LNCaP clone FGC (cell line): ENCODE data around the gene COTL1.

Source experiments
- DNase-seq: peaks from one replicate; pipeline ENCODE4 v3.0.0-alpha.2; 2011; ENCODE audit warnings: low read depth
- H3K4me3 ChIP-seq: 2 replicates; pipeline ENCODE4 v1.5.1; 2011; ENCODE audit warnings: mild to moderate bottlenecking, low read depth, low read length, control low read depth
- TF ChIP-seq, protein P1 (sequence below): IDR thresholded peaks from 2 replicates; pipeline ENCODE4 v1.5.1; 2012; ENCODE audit warnings: mild to moderate bottlenecking; ENCODE audit not compliant: control insufficient read depth, insufficient read depth; ENCODE audit errors: extremely low read depth

Gene COTL1

DNA sequence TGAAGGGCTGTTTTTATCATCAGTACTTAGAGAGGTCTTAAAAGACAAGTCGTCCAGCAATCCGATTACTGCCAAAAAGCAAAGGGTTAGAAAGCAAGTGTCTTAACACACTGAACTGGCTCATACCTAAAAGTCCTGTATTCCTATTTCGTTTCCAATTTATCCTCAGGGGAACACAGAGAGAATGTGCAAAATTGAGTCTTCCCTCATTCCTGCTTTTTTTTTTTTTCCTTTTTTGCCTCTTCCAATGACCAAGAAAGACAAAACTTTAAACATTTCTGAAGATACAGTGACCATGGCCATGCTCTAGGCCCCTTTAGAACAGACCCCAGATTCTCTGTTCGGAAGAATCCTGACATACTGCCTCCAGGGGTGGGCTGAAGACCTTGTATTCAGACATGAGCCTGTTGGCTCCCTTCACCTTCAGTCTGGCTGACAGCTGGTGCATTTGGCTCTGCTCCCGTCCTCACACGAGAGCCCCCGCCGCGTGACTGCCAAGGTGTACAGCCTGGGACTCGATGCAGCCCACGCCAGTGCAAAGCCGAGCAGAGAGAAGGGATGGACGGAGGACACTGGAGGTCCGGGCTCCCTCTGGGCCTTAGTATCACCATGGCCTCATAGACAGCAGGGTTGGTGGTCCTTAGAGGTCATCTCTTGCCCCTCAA is 47.0 kb downstream of the COTL1 start:
- TF ChIP-seq, protein P1, sequence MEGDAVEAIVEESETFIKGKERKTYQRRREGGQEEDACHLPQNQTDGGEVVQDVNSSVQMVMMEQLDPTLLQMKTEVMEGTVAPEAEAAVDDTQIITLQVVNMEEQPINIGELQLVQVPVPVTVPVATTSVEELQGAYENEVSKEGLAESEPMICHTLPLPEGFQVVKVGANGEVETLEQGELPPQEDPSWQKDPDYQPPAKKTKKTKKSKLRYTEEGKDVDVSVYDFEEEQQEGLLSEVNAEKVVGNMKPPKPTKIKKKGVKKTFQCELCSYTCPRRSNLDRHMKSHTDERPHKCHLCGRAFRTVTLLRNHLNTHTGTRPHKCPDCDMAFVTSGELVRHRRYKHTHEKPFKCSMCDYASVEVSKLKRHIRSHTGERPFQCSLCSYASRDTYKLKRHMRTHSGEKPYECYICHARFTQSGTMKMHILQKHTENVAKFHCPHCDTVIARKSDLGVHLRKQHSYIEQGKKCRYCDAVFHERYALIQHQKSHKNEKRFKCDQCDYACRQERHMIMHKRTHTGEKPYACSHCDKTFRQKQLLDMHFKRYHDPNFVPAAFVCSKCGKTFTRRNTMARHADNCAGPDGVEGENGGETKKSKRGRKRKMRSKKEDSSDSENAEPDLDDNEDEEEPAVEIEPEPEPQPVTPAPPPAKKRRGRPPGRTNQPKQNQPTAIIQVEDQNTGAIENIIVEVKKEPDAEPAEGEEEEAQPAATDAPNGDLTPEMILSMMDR = no peak
- no peak overlapping the region for H3K4me3 ChIP-seq
- no peak for DNase-seq

DNA sequence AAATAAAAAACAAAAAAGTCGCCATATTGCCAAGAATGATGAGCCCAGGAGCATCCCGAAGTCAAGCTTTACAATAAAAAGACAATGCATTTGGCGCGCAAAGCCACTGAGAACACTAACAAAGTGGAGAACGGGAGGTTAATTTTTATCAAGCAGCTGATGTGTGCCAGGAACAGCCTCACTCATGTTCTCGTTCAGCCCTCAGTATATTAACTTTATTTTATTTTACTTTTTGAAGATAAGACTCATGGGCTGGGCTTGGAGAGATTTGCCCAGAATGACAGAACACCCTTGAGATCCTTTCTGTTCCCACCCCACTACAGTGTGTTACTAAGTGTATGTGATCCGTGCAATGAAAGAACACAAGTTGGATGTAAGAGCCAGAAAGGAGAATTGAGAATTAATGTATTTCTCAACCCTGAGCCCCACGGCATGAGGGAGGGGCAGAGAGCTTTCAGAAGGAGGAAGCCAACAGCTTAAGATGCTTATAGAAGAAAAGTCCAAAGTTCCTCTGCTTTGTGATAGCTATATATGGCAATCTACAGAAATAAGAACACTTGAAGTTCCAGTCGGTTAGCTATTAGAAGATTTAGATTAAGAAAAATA is 48.4 kb downstream of the COTL1 start:
- TF ChIP-seq, protein P1 = no peak
- no peak for DNase-seq
- H3K4me3 ChIP-seq = no peak overlapping the region

DNA sequence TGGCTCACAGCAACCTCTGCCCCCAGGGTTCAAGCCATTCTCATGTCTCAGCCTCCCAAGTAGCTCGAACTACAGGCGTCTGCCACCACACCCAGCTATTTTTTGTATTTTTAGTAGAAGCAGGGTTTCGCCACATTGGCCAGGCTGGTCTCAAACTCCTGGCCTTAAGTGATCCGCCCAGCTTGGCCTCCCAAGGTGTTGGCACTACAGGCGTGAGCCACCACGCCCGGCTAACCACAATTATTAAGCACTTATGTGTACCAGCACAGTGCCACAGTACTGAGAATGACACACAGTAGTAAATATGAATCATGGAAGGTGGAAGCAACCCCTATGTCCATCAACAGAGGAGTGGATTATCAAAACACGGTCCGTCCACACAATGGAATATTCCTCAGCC is 49.8 kb downstream of the COTL1 start:
- TF ChIP-seq, protein P1 = no peak
- H3K4me3 ChIP-seq = no peak overlapping the region
- DNase-seq = no peak

DNA sequence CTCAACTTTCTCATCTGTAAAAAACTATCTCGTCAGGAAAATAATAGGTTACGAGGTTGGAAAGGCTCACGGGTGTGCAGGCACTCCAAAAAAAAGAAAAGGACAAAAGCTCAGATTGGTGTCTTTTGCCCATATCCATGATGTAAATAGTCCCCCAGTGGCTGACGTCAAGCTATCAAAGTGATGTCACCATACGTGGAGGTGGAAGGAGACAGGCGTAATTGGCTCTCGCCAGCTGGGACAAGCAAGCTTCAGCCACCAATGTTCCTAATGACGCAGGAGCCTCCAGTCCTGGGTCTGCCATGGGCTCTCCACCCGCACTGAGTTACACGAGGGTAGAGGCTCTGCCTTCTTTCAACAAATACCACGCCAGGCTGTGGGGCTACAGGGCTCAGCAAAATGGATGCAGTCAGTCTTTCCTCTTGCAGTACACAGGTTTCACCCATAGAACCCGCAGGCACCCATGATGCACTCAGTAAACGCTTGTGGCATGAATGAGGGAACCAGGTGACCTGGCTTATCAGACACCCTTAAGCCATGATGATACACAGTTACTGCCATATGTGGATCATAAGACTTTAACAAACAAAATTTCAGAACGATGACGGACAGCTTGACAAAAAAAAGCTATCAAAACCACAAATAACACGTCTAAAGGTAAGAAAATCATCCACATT is 50.5 kb downstream of the COTL1 start:
- no peak for DNase-seq
- TF ChIP-seq, protein P1 = no peak

DNA sequence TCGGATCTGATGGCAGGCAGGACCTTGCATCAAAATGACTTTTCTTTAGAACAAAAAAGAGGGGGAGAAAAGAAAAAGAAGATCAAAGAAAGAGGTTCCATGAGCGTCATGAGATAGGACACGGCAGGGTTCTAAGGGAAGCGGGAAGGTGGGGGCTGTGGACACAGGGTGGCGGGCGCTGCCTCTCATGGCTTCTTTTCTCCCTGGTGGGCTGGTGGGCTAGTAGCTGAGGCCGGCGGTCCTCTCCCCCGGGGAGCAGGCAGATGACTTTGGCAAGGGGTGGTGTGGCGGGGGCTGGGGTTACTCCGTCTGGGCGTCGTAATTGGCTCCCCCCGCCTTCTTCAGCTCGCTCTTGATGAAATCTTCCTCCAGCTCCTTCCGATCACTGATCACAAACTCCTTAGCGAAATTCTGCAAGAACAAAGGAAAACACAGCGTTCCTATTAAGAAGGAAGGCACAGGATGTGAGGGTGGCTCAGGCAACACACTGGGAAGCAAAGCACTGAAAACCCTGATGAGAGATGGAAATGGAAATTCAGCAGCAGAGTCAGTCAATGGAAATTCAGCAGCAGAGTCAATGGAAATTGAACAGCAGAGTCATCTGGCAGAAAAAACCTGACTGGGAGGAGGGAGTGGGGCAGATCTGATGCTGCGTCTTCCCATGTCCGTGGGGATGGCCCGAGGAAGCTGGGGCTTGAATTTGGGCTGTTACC is 51.2 kb downstream of the COTL1 start:
- DNase-seq = no peak
- TF ChIP-seq, protein P1 = no peak
- H3K4me3 ChIP-seq = no peak overlapping the region

More for the DNA sequence above, 50.5 kb downstream of the COTL1 start:
- no peak overlapping the region for H3K4me3 ChIP-seq

DNA sequence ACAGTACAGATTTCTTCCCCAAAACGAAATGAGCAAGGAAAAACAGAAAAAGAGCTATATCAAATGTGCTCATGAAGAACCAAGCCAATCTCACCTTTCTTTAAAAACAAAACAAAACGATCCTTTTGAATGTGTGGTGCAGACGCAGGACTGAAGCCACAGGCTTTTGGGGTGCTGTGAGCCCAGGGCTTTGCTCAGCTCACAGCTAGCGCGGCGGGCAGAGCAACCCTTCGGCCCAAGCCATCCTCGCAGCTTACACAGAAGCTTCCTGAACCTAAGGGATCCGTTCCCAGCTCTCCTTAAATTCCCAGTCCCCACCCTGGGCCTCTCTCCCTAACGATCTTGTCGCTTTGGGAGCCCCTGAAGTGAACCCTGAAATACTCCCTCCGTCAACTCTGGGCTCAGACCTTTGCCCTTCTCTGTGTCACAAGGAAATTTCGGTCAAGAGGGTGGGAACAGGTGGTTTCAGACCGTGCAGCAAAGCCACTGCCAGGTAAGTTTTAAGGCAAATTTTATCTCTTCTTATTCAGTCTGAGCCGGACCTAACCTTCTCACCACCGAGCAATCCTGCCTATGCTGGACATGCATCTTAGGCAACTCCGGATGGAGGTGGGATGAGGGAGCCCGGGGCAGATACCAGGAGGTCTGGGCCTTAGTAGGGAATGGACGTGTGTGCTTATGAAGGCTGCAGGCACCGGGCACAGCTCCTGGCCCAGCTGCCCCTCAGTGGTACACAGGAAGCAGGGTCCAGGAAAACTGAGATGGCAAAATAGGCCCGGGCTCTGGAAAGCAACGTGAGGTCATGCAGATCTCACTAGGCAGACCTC is 52.0 kb downstream of the COTL1 start:
- H3K4me3 ChIP-seq = no peak overlapping the region
- DNase-seq = no peak
- TF ChIP-seq, protein P1 = no peak
